PFSK-1 (cell line): ENCODE measurements around the gene HNRNPH3.

Experiments
- POLR2AphosphoS5 ChIP-seq: IDR thresholded peaks from 2 replicates; pipeline ENCODE4 v1.6.1; 2012; ENCODE audit warnings: low read depth, mild to moderate bottlenecking, control low read depth, low read length, moderate library complexity
- TAF1 ChIP-seq: IDR thresholded peaks from 2 replicates; pipeline ENCODE4 v1.6.1; 2012; ENCODE audit warnings: low read length, control low read depth, borderline replicate concordance; ENCODE audit not compliant: insufficient read depth
- TF ChIP-seq, protein P1 (sequence below), 2 experiments: IDR thresholded peaks; 2 replicates each; pipeline versions ENCODE4 v1.6.1 to v1.8.0; 2011 to 2012; ENCODE audit warnings: low read depth in 2 of 2, low read length in 2 of 2, control low read depth in 1 of 2, inconsistent platforms in 1 of 2, mild to moderate bottlenecking in 1 of 2, moderate library complexity in 1 of 2; ENCODE audit not compliant: insufficient read depth in 1 of 2

DNA sequence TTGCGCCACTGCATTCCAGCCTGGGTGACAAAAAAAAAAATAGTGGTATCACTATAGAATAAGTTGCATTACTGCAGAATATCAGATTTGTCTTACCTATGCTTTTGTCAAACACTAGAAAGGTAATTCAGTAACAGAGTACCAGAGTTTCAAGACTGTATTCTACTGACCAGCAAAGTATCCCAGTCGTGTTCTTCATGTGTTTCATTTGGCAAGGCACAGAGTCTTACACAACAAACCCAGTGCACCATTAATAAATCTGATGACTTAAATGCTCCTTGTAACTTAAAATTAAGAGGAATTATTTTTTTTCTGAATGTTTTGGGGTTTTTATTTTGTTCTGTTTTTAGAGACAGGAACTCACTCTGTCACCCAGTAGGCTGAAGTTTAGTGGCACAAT is 35.3 kb downstream of the HNRNPH3 start:
- TF ChIP-seq TAF1 (no peak), POLR2AphosphoS5 (no peak)
- TF ChIP-seq, protein P1, sequence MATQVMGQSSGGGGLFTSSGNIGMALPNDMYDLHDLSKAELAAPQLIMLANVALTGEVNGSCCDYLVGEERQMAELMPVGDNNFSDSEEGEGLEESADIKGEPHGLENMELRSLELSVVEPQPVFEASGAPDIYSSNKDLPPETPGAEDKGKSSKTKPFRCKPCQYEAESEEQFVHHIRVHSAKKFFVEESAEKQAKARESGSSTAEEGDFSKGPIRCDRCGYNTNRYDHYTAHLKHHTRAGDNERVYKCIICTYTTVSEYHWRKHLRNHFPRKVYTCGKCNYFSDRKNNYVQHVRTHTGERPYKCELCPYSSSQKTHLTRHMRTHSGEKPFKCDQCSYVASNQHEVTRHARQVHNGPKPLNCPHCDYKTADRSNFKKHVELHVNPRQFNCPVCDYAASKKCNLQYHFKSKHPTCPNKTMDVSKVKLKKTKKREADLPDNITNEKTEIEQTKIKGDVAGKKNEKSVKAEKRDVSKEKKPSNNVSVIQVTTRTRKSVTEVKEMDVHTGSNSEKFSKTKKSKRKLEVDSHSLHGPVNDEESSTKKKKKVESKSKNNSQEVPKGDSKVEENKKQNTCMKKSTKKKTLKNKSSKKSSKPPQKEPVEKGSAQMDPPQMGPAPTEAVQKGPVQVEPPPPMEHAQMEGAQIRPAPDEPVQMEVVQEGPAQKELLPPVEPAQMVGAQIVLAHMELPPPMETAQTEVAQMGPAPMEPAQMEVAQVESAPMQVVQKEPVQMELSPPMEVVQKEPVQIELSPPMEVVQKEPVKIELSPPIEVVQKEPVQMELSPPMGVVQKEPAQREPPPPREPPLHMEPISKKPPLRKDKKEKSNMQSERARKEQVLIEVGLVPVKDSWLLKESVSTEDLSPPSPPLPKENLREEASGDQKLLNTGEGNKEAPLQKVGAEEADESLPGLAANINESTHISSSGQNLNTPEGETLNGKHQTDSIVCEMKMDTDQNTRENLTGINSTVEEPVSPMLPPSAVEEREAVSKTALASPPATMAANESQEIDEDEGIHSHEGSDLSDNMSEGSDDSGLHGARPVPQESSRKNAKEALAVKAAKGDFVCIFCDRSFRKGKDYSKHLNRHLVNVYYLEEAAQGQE (IDR thresholded peaks at IDR 0.05; ENCODE audit: insufficient read depth in 1 of 2, low read depth in 2 of 2, low read length in 2 of 2): no peak
